Ascending aorta (tissue), 2 donors: Measurements from ENCODE around the gene TTC22. TPM values are rescaled to one million over a fixed set of nuclear protein-coding genes. Genes with fewer than 3 reads are reported as not detected.

Experiments
- DNase-seq, 2 donors: peaks; one replicate each; pipeline ENCODE4 v3.0.0-alpha.2; 2019; ENCODE audit warnings: low spot score in 2 of 2
- H3K27ac ChIP-seq, 2 donors: fragments of 200-600 bp; sonication (generic); one replicate each; pipeline ENCODE4 v1.5.1; 2016 to 2017; ENCODE audit warnings: mild to moderate bottlenecking in 1 of 2
- H3K27me3 ChIP-seq: fragments of 200-600 bp; sonication (generic); one replicate; pipeline ENCODE4 v1.5.1; 2017
- H3K36me3 ChIP-seq, 2 donors: fragments of 200-600 bp; sonication (generic); one replicate each; pipeline ENCODE4 v1.5.1; 2016
- H3K4me1 ChIP-seq, 2 donors: fragments of 200-600 bp; sonication (generic); one replicate each; pipeline ENCODE4 v1.5.1; 2016 to 2017; ENCODE audit warnings: mild to moderate bottlenecking in 1 of 2
- H3K4me3 ChIP-seq, 2 donors: fragments of 200-600 bp; sonication (generic); one replicate each; pipeline ENCODE4 v1.5.1; 2016 to 2017; ENCODE audit warnings: mild to moderate bottlenecking in 1 of 2
- H3K9me3 ChIP-seq, 2 donors: fragments of 200-600 bp; sonication (generic); one replicate each; pipeline ENCODE4 v1.5.1; 2016
- intact Hi-C: fragments of 100-400 bp; cut with DNase I; formaldehyde crosslinking; loops from one replicate; pipeline ENCODE4 v1.15.1; 2023
- total RNA-seq: library from RNA; depleted of rRNA; stranded (reverse); fragments of >200 nt; gene quantifications from one replicate; pipeline ENCODE4 v1.1.0, GENCODE V29; 2016
- TF ChIP-seq, protein P1 (sequence below), 3 experiments: fragments of 200-600 bp in 2 of 3; fragments of 450-650 bp in 1 of 3; sonication (generic) in 2 of 3; IDR thresholded peaks; one replicate each; pipeline ENCODE4 v1.5.1; 2016 to 2019; ENCODE audit warnings: antibody characterized with exemption in 3 of 3, mild to moderate bottlenecking in 1 of 3, moderate library complexity in 1 of 3

TTC22 gene
- total RNA-seq, 1 donor from 2014 or later: not detected

DNA sequence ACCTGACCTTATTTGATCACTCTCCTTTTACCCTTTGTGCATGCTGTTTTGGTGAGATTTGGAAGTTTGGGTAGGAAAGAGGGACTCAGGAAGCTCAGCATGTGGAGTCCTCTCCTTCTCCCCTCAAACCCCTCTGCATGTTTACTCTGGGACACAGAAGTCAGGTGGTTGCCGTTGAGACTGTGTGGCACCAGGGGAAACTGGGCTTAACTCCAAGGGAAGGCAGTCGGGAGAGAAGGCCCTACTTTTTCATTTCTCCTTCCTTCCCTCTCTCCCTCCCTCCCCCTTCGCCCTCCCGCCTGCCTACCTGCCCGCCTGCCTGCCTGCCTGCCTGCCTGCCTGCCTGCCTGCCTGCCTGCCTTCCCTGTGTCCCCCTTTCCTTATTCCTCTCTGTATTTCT, 34.8 kb upstream of the TTC22 start:
- TF ChIP-seq, protein P1, sequence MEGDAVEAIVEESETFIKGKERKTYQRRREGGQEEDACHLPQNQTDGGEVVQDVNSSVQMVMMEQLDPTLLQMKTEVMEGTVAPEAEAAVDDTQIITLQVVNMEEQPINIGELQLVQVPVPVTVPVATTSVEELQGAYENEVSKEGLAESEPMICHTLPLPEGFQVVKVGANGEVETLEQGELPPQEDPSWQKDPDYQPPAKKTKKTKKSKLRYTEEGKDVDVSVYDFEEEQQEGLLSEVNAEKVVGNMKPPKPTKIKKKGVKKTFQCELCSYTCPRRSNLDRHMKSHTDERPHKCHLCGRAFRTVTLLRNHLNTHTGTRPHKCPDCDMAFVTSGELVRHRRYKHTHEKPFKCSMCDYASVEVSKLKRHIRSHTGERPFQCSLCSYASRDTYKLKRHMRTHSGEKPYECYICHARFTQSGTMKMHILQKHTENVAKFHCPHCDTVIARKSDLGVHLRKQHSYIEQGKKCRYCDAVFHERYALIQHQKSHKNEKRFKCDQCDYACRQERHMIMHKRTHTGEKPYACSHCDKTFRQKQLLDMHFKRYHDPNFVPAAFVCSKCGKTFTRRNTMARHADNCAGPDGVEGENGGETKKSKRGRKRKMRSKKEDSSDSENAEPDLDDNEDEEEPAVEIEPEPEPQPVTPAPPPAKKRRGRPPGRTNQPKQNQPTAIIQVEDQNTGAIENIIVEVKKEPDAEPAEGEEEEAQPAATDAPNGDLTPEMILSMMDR (IDR thresholded peaks at IDR 0.05): no peak
- H3K27ac ChIP-seq: no peak overlapping the region
- no peaks in the 10 kb centered on the region for H3K4me1 ChIP-seq
- intact Hi-C loops: no loop called here
- peaks cover 0 to 10% of the 10 kb centered on the region in 2 donors for H3K9me3 ChIP-seq
- peak in 1 of 2 donors; percentile 2 for DNase-seq
- H3K4me3 ChIP-seq: no peak overlapping the region
- H3K36me3 ChIP-seq: no peaks in the 10 kb centered on the region
- H3K27me3 ChIP-seq: no peaks in the 10 kb centered on the region

DNA sequence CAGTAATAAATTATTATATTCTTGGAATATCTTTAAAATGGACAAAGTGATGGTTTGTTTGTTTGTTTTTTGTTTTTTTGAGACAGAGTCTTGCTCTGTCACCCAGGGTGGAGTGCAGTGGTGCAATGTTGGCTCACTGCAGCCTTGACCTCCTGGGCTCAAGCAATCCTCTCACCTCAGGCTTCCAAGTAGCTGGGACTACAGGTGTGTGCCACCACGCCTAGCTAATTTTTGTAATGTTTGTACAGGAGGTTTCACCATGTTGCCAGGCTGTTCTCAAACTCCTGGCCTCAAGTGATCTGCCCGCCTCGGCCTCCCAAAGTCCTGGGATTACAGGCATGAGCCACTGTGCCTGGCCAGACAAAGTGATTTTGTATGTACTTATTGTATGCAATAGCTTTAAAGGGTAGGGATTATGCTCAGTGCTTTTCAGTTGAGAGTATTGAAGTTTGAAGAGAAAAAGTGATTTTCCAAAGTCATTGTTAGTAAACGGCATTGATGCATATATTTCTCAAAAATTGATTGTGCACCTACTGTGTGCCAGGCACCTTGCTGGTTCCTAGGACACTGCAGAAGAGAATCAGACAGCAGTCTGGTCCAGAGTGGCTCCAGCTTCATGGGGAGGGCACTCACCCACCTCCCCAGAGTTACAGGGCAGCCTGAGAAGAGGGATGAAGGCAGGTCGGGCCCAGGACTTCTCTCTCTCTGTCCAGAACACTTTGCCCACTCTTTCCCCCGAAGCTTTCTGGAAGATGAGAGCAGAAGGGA, 34.2 kb upstream of the TTC22 start:
- intact Hi-C loops: no loop called here
- DNase-seq: peak in 1 of 2 donors; percentile 16
- H3K27me3 ChIP-seq: no peaks in the 10 kb centered on the region

DNA sequence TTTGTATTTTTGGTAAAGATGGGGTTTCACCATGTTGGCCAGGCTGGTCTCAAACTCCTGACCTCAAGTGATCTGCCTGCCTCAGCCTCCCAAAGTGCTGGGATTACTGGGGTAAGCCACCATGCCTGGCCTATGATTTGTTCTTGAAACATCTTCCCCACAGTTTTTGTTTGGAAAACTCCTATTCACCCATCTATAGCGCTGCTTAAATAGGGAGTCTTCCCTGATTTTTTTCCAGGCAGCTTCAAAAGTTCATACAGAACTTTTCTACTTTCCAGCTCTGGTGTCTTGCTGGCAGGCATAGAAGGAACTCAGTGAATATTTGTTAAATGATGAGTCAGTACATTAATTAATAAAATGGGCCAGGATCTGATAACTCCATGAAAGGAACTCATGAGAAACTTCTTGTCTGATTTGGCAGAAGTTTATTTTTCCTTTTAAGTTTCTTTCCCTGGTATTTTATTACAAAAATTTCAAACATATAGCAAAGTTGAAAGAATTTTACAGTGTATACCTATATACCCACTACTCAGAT, 33.0 kb upstream of the TTC22 start:
- Histone ChIP-seq H3K9me3 (peaks cover 0 to 15% of the 10 kb centered on the region in 2 donors), H3K4me1 (no peaks in the 10 kb centered on the region), H3K27ac (no peak overlapping the region), H3K27me3 (no peaks in the 10 kb centered on the region), H3K36me3 (no peaks in the 10 kb centered on the region), H3K4me3 (no peak overlapping the region)
- intact Hi-C loops: no loop called here
- TF ChIP-seq, protein P1 (IDR thresholded peaks at IDR 0.05): no peak
- DNase-seq: no peak

More for the DNA sequence above, 34.2 kb upstream of the TTC22 start:
- no peaks in the 10 kb centered on the region for H3K4me1 ChIP-seq
- TF ChIP-seq, protein P1 (IDR thresholded peaks at IDR 0.05): no peak
- peaks cover 0 to 14% of the 10 kb centered on the region in 2 donors for H3K9me3 ChIP-seq
- no peak overlapping the region for H3K27ac ChIP-seq
- H3K36me3 ChIP-seq: no peaks in the 10 kb centered on the region
- no peak overlapping the region for H3K4me3 ChIP-seq

DNA sequence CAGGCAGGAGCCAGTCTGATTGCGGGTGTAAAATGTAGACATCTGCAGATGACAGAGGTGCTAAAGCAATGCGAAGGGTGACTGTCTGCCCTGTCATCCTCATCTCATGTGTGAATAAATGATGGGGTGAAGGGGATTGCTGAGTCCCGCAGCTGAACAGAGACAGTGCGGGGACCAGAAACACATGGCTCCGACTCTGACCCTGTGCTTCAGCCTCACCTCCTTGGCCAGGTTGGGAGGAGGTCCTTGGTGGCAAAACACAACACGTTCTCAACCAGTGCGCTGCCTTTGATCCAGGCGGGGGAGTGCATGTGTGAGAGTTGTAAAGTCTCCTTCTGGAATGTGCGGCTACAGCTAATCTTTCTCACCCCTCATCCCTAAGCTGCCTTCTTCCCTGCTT, 32.0 kb upstream of the TTC22 start:
- Histone ChIP-seq H3K4me3 (no peak overlapping the region), H3K4me1 (no peaks in the 10 kb centered on the region), H3K9me3 (peaks cover 0 to 23% of the 10 kb centered on the region in 2 donors), H3K27ac (no peak overlapping the region), H3K36me3 (no peaks in the 10 kb centered on the region), H3K27me3 (no peaks in the 10 kb centered on the region)
- TF ChIP-seq, protein P1 (IDR thresholded peaks at IDR 0.05): no peak
- no peak for DNase-seq
- intact Hi-C loops: no loop called here

DNA sequence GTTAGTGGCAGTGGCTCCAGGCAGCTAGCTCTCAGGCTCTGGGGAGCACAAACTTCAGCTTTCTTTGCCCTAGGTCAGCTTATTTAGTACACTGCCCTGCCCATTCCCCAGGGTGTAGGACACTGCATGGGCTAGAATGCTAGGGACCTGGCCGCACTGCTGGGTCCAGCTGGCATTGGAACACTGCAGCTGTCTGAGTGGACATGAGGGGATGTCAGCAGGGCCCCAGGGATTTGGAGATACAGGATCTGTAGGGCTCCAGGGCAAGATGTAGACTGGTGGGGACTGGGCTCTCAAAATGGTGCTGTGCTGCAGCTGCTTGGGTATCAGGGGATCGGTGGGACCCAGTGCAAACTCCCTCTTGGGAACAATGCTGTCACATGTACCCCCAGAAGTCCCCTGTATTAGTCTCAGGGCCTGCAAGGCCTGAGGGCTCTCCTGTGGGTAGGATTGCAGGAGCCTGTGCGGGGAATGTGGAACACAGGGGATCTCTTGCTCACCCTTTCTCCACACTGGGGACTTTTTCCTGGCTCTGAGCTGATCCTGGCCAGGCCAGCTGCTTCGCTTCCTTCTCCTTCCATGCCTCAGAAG, 25.2 kb upstream of the TTC22 start:
- TF ChIP-seq, protein P1 (IDR thresholded peaks at IDR 0.05): no peak
- Histone ChIP-seq H3K27me3 (no peaks in the 10 kb centered on the region), H3K27ac (no peak overlapping the region), H3K4me3 (no peak overlapping the region), H3K36me3 (no peaks in the 10 kb centered on the region), H3K9me3 (peaks cover 16 to 31% of the 10 kb centered on the region in 2 donors), H3K4me1 (no peaks in the 10 kb centered on the region)
- DNase-seq: peak in 1 of 2 donors; percentile 24
- intact Hi-C loops: no loop called here
